ENCODE data around the gene LENG8.

GRCh38 chr19:54430306-54431254 lies 18.4 kb upstream of the LENG8 start:
- TF ChIP-seq ZNF624 (tag by site-specific recombination; IDR thresholded peaks at IDR 0.05): no peak
- TF ChIP-seq, protein P1, sequence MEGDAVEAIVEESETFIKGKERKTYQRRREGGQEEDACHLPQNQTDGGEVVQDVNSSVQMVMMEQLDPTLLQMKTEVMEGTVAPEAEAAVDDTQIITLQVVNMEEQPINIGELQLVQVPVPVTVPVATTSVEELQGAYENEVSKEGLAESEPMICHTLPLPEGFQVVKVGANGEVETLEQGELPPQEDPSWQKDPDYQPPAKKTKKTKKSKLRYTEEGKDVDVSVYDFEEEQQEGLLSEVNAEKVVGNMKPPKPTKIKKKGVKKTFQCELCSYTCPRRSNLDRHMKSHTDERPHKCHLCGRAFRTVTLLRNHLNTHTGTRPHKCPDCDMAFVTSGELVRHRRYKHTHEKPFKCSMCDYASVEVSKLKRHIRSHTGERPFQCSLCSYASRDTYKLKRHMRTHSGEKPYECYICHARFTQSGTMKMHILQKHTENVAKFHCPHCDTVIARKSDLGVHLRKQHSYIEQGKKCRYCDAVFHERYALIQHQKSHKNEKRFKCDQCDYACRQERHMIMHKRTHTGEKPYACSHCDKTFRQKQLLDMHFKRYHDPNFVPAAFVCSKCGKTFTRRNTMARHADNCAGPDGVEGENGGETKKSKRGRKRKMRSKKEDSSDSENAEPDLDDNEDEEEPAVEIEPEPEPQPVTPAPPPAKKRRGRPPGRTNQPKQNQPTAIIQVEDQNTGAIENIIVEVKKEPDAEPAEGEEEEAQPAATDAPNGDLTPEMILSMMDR (tag by site-specific recombination; IDR thresholded peaks at IDR 0.05): peak; percentile 45; the same call in 1 of the 2 replicates
- TF ChIP-seq ZNF555 (tag by site-specific recombination; conservative IDR thresholded peaks at IDR 0.05): no peak
- no peak for TF ChIP-seq ZNF792 (tag by site-specific recombination; IDR thresholded peaks at IDR 0.05)
- TF ChIP-seq GLI4 (tag by site-specific recombination; IDR thresholded peaks at IDR 0.05): no peak
- no peak for TF ChIP-seq ZNF248 (tag by site-specific recombination; IDR thresholded peaks at IDR 0.05)
- TF ChIP-seq ZNF707 (tag by site-specific recombination; IDR thresholded peaks at IDR 0.05): no peak
- TF ChIP-seq ZNF561 (tag by site-specific recombination; IDR thresholded peaks at IDR 0.05; ENCODE audit: borderline replicate concordance): no peak
- no peak for TF ChIP-seq ZNF266 (tag by site-specific recombination; IDR thresholded peaks at IDR 0.05; ENCODE audit: low read depth)

Measured in HEK293 (cell line).